ENCODE data around the gene SCYL2.

Gene SCYL2

GRCh38 chr12:100345020-100345767 is 78.2 kb downstream of the SCYL2 start:
- no peak overlapping the region for H3K4me3 ChIP-seq (ENCODE audit: control insufficient read depth, low read depth, low read length)
- no peak for TF ChIP-seq CTCF (conservative IDR thresholded peaks at IDR 0.05; ENCODE audit: control insufficient read depth, insufficient read depth, low read depth, low read length)
- no peak for DNase-seq (ENCODE audit: low read depth)

GRCh38 chr12:100346660-100347059 is 79.7 kb downstream of the SCYL2 start:
- peak; percentile 19 for DNase-seq (ENCODE audit: low read depth)
- H3K4me3 ChIP-seq (ENCODE audit: control insufficient read depth, low read depth, low read length), result no peak overlapping the region
- no peak for TF ChIP-seq CTCF (conservative IDR thresholded peaks at IDR 0.05; ENCODE audit: control insufficient read depth, insufficient read depth, low read depth, low read length)

- peak; percentile 36 for TF ChIP-seq CTCF (conservative IDR thresholded peaks at IDR 0.05; ENCODE audit: control insufficient read depth, insufficient read depth, low read depth, low read length)
Observed at GRCh38 chr12:100348657-100349454, 81.9 kb downstream of the SCYL2 start.

GRCh38 chr12:100356644-100357223 is 89.8 kb downstream of the SCYL2 start, which contains the start of gene SLC17A8:
TSS of gene SLC17A8 (plus strand) at chr12:100357074. CDS start at chr12:100357392, 318 bp downstream.
- no peak within 1 kb of the TSS for H3K4me3 ChIP-seq (ENCODE audit: control insufficient read depth, low read depth, low read length)
- no peak for TF ChIP-seq CTCF (conservative IDR thresholded peaks at IDR 0.05; ENCODE audit: control insufficient read depth, insufficient read depth, low read depth, low read length)
- DNase-seq (ENCODE audit: low read depth), result no peak

More at GRCh38 chr12:100348657-100349454, 81.9 kb downstream of the SCYL2 start:
- H3K4me3 ChIP-seq (ENCODE audit: control insufficient read depth, low read depth, low read length), result no peak overlapping the region
- DNase-seq (ENCODE audit: low read depth), result peak; percentile 51

- no peak overlapping the region for H3K4me3 ChIP-seq (ENCODE audit: control insufficient read depth, low read depth, low read length)
- TF ChIP-seq CTCF (conservative IDR thresholded peaks at IDR 0.05; ENCODE audit: control insufficient read depth, insufficient read depth, low read depth, low read length), result no peak
- DNase-seq (ENCODE audit: low read depth), result no peak
Observed at GRCh38 chr12:100359248-100359647, 92.3 kb downstream of the SCYL2 start.

GRCh38 chr12:100359822-100360221 is 92.8 kb downstream of the SCYL2 start:
- DNase-seq (ENCODE audit: low read depth), result no peak
- no peak overlapping the region for H3K4me3 ChIP-seq (ENCODE audit: control insufficient read depth, low read depth, low read length)
- no peak for TF ChIP-seq CTCF (conservative IDR thresholded peaks at IDR 0.05; ENCODE audit: control insufficient read depth, insufficient read depth, low read depth, low read length)
